GM15510 (cell line): Measurements from ENCODE around the gene RTCA.

Experiments used
- POLR2A ChIP-seq: IDR thresholded peaks from 3 replicates; pipeline ENCODE4 v1.6.1; 2011; ENCODE audit warnings: borderline replicate concordance; ENCODE audit not compliant: insufficient read length; ENCODE audit errors: extremely low read depth

Gene RTCA

DNA sequence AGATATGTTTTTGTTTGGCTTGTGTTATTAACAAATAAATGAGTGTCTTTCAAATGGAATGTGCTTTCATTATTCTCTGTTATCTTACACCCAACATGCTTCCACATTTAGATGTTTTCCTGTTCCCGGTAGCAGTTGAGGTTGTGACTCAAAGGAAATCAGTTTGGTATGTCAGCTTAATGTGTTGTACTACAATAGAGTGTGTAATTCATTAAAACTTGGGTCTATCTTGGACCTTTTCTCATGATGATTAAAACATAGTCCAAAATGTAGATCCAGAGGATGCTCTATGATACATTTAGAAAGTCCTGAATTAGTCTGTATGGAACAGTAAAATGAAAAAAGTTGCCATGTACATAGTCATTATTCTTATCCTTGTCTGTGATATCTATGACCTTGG lies 26.7 kb downstream of the RTCA start:
- TF ChIP-seq POLR2A = no peak

DNA sequence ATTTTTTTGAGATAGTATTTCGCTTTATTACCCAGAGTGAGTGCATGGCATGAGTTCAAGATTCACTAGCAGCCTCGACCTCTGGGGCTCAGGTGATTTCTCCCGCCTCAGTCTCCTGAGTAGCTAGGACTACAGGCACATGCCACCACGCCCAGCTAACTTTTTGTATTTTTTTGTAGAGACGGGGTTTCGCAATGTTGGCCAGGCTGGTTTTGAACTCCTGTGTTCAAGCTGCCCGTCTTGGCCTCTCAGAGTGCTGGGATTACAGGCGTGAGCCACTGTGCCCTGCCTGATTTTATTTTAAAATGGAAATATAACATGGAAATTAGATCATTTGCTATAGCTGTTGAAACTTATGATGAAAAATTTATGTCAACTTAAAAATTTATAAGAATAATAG lies 30.1 kb downstream of the RTCA start:
- no peak for TF ChIP-seq POLR2A

DNA sequence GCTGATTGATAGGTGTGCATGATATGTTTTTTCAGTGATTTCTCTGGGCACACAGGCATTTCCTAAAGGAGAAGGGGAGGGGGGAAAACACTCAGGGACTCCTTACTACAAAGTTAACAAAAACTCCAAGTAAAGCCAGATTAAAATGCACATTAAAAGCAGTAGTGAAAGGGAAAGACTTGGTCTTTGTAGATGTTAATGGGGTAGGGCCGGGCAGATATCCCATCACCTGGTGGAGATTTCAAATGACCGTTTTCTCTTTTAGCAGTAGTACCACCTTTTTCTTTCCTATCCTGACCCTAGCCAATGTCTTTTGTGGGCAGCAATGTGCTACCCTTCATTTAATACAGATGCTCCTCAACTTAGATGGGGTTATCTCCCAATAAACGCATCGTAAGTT lies 32.5 kb downstream of the RTCA start:
- TF ChIP-seq POLR2A = no peak

DNA sequence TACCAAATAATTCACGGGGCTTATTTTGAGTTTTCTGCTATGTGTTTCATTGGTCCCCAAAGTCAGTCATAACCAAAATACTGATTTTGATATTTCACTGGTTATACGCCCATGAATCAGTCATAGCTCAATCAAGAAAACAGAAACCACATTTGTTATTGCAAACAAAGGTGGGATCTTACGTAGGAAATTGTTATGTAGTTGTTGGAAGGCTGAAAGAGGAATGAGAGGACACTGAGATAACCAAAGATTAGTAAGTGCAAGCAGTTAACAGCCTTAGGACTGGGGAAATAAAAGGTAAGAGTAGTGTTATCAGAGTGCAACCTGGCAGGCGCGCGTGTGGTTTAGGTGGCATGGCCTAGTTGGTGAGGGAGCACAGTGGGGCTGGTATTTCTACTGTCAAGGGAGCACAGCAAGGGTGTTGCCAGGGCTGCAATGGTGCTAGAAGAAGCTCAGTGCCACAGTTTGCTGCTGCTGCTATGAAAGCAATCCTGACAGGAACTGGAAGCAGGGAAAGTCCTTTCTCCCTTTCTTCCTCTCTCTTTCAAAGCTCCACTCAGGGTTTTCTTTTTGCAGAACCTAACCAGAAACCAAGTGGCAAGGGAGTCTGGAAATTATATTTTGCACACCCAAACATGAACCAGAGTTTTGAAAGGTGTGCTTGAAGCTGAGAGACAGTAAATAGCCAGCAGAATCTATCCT lies 33.7 kb downstream of the RTCA start:
- no peak for TF ChIP-seq POLR2A

DNA sequence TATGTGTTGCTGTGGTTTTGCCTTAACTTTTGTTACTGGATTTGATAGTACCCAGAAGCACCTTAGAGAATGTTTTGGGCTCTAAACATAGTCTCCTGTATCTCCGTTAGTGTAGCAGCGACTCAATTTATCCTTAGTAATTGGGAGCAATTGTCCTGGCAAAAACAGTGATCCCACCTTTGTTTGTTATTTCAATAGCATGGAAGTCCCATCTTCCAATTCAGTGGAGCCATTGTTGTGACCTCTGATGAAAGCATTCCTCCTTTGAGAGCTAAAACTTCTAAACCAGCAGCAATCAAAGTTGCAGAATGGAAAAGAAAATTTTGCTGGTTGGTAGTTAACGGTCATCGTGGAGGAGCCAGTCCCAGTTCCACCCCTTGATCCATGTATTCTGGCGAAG lies 34.7 kb downstream of the RTCA start:
- no peak for TF ChIP-seq POLR2A

DNA sequence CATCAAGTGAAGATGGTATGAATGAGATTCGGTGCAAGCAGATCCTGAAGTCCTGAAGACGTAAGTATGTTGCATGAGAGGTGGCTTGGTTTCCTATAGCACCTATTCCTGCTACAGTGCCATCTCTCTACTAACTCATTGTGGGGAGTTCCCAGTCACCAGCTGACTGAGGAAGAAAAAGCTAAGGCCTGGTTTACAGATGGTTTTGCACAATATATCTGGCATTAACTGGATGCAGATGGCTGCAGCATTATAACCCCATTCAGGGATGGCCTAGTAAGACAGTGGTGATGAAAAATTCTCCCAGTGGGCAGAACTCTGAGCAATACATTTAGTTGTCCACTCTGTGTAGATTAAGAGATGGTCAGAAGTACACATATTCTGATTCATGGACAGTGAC lies 36.7 kb downstream of the RTCA start:
- TF ChIP-seq POLR2A = no peak

DNA sequence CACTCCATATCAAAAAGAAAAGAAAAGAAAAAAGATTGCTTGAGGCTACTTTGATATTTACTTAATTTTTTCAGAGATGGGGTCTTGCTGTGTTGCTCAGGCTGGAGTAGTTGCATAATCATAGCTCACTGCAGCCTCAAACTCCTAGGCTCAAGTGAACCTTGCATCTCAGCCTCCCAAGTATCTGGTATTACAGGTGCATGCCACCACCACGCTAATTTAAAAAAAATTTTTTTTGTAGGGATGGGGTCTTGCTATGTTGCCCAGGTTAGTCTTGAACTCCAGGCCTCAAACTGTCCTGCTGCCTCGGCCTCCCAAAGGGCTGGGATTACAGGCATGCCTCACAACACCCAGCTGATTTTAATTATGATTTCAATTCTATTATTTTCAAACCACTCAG lies 38.2 kb downstream of the RTCA start:
- TF ChIP-seq POLR2A = no peak

DNA sequence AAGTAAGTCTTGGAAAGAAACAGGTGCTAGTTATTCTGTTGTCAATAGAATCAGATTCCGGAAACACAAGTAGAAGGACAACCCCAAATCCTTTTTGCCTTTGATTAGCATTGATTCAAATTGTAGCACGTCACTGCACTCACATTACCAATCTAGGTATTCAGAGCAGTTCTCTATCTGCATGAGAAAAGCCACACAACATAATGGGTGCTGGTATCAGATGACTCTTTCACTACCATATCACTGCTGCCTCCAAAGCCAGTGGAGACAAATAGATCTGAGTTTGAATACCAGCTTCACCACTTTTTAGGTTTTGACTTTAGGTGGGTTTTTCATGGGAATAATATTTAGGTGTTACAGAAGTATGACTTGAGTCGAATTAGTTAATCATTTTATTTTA lies 38.9 kb downstream of the RTCA start:
- no peak for TF ChIP-seq POLR2A

DNA sequence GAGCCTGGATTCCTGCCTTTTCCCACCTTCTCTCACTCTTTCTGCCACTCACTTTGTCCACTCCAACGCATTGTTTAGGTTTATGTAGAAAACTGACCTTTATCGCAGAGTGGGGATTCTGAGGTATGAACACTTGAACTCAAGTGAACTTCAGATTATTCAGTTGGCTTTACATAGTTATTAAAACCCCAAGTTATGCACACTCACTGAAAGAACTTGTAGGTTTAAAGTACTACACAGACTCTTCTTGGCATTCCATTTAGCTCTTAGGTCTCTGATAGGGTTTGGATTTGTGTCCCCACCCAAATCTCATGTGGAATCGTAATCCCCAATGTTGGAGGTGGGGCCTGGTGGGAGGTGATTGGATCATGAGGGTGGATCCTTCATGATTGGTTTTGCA lies 39.9 kb downstream of the RTCA start:
- no peak for TF ChIP-seq POLR2A

DNA sequence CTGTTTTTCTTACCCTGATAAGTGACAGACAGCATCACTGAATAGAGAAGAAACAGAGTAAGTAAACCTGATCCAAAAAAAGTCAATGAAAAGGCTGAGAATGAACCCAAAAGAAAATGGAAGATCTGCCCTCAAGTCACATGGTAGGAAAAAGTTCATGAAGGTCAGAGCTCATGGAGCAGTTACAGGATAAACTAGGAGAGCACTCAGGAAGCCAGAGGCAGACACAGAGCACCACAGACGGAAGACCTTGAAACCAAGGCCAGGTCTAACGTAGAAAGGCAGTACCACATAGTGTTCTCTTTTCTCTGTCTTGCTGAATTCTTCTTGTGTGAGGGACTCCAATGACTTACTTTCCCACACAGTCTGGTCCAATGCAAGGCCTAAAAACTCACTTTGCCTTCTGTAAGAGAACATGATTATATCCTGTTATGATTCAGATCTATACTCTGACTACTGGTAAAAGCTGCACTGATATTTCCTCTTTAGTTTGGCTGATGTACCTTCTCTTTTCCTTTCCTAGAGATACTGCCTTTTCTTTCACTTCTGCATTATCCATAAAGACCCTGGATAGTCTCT lies 40.8 kb downstream of the RTCA start:
- no peak for TF ChIP-seq POLR2A

DNA sequence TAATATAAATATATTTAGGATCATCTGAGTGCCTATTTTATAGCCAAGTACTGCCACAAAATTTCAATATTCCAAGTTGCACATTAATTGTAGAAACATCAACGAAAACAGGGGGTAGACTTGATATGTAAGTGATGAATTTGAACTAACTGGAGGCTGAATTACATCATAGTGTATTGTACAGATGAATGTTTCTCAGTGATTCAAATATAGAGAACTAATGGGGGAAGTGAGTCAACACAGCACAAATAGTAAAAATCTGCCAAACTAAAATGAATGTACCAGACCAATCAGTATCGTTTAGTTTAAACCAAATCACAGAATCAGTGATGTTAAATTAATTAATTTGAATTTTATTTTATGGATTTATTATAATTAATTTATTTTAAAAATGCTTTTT lies 42.8 kb downstream of the RTCA start:
- TF ChIP-seq POLR2A = no peak

DNA sequence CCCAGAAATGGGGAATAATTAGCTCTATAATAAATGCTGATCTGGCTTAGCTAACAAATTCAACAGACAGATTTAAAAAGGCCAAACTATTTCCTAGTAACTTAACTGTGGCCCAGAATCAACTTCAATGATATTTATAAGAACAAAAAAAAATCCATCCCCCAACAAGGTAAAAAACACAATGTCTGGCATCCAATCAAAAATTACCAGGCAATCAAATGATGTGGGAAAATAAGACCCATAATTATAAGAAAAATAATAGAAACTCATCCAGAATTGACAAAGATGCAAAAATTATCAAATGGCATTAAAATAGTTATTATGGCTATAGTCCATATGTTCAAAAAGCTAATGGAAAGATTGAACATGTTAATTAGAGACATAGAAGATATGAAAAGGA lies 43.8 kb downstream of the RTCA start:
- no peak for TF ChIP-seq POLR2A

DNA sequence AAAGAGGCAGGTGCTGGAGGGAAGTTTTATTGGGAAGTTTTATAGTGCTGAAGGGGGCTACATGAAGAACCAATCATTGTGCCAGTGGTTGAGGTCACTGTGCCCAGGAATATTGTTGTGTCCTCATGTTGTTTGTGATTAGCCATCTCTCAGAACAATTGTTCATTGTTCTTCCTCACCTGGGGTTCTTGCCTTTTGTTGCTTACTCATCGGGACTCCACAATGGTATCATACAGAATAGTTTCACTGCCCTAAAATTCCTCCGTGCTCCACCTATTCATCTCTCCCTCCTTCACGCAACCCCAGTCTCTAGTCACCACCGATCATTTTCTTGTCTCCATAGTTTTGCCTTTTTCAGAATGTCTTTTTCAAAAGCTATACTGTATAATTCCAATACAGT lies 47.4 kb downstream of the RTCA start:
- no peak for TF ChIP-seq POLR2A

DNA sequence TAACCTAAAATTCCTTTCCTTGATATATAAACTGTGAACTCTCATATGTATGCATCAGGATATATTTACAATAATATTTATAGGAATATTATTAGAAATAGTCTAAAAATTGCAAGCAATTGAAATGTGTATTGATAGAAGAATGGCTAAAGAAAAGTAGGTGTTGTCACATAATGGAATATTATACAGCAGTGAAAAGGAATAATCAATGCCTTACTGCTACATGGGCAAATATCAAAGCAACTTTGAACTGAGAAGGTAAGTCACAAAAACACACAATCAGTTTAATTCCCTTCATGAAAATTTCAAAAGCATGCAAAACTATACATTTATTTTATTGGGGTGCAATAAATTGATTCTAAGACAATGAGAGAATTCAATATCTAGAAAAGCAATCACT lies 50.6 kb downstream of the RTCA start:
- no peak for TF ChIP-seq POLR2A

DNA sequence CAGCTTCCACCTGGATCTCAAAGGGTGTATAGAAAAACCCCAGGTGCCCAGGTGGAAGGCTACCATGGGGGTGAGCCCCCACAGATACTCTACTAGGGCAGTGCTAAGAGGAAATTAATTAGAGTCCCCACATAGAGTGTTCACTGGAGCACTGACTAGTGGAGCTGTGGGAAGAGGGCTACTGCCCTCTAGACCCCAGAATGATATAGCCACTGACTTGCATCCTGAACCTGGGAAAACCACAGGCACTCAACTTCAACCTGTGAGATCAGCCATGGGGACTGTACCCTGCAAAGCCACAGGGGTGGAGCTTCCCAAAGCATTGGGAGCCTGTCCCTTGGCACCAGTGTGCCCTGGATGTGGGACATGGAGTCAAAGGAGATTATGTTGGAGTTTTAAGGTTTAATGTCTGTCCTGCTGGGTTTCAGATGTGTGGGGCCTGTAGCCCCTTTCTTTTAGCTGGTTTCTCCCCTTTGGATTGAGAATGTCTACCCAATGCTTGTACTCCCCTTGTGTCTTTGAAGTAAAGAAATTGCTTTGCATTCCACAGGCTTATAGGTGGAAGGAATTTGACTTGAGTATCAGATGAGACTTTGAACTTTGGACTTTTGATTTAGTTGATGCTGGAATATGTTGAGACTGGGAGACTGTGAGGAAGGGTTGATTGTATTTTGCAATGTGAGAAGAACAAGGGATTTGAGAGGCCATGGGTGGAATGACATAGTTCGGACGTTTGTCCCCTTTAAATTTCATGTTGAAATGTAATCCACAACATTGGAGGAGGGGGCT lies 54.5 kb downstream of the RTCA start:
- no peak for TF ChIP-seq POLR2A

DNA sequence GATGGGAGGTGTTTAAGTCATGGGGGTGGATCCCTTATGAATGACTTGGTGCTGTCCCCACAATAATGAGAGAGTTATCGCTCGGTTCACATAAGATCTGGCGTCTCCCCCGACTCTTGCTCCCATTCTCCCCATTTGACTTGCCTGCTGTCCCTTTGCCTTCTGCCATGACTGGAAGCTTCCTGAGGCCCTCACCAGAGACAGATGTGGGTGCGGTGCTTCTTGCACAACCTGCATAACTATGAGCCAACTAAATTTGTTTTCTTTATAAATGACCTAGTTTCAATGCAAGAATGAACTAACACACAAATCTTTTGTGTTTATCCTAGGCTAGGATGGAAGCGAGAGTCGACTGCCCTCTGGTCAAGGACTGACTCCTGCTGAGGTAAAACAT lies 55.1 kb downstream of the RTCA start:
- no peak for TF ChIP-seq POLR2A
